ENCODE data around the gene STUB1. TPM values are rescaled to one million over a fixed set of nuclear protein-coding genes. Genes with fewer than 3 reads are reported as not detected.

Gene STUB1
- total and polyA plus RNA-seq, 8 donors = 43.5 to 307 (median 156) TPM

DNA sequence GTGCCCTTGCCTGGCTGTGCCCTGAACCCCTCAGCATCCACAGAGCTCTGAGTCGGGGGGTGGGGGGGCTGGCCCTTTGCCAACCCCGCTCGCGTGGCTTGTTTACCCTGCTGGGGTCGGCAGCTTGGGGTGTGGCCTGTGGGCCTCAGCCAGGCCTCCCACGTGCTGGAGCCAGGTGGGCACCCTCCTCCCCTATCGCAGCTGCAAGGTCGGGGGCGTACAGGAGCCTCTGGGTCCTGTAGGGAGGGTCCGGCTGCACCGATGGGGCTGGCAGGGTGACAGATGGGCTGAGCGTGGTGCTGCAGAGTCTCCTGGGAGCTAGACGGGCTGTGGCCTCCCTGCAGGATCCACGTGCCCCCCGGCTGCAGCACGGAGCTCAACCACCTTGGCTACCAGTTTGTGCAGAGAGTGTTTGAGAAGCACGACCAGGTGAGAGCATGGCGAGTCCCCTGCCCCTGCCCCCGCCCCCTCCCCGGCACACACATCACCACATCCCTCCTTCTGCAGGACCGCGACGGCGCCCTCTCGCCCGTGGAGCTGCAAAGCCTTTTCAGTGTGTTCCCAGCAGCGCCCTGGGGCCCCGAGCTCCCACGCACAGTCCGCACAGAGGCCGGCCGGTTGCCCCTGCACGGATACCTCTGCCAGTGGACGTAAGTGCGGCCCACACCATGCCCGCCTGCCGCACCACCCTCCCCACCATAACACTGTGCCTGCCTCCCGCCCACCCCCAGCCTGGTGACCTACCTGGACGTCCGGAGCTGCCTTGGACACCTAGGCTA lies 8.7 kb upstream of the STUB1 start:
- H3K36me3 ChIP-seq = peaks cover 44 to 53% (median 52%) of the 10 kb centered on the region in 4 donors
- no peak for DNase-seq
- intact Hi-C loops (cut with DNase I; ENCODE audit: low total_unique reads) = no loop called here
- H3K27ac ChIP-seq = no peak overlapping the region
- H3K27me3 ChIP-seq = peaks cover 0 to 17% (median 0%) of the 10 kb centered on the region in 3 donors
- TF ChIP-seq, protein P1, sequence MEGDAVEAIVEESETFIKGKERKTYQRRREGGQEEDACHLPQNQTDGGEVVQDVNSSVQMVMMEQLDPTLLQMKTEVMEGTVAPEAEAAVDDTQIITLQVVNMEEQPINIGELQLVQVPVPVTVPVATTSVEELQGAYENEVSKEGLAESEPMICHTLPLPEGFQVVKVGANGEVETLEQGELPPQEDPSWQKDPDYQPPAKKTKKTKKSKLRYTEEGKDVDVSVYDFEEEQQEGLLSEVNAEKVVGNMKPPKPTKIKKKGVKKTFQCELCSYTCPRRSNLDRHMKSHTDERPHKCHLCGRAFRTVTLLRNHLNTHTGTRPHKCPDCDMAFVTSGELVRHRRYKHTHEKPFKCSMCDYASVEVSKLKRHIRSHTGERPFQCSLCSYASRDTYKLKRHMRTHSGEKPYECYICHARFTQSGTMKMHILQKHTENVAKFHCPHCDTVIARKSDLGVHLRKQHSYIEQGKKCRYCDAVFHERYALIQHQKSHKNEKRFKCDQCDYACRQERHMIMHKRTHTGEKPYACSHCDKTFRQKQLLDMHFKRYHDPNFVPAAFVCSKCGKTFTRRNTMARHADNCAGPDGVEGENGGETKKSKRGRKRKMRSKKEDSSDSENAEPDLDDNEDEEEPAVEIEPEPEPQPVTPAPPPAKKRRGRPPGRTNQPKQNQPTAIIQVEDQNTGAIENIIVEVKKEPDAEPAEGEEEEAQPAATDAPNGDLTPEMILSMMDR (IDR thresholded peaks at IDR 0.05) = no peak
- TF ChIP-seq EP300 (IDR thresholded peaks at IDR 0.05) (no peak), POLR2A (IDR thresholded peaks at IDR 0.05) (no peak), POLR2AphosphoS5 (IDR thresholded peaks at IDR 0.05) (no peak)
- peaks cover 41 to 58% (median 48%) of the 10 kb centered on the region in 4 donors for H3K4me1 ChIP-seq
- no peak overlapping the region for H3K4me3 ChIP-seq
- H3K9me3 ChIP-seq = no peaks in the 10 kb centered on the region
- 81 to 90% (median 85%) methylated on average over 22 to 40 of the region's 40 CpGs for WGBS, 5 donors

DNA sequence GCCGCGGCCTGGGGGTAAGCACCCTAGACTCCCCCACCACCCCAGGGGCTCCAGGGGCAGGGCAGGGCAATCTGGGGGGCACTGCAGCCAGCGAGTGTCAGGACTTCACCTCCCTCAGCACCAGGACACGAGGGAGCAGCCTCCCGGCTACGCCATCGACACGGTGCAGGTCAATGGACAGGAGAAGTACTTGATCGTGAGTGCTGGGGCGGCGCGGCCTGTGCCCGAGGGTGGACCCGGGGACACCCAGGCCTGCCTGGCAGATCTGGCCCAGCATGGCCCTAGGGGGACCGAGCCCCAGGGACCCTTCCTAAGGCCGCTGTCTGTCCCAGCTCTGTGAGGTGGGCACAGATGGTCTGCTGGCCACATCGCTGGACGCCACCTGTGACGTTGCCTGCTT lies 7.8 kb upstream of the STUB1 start:
- H3K4me1 ChIP-seq = peaks cover 39 to 61% (median 52%) of the 10 kb centered on the region in 4 donors
- TF ChIP-seq, protein P1 (IDR thresholded peaks at IDR 0.05) = no peak
- TF ChIP-seq POLR2A (IDR thresholded peaks at IDR 0.05) (no peak), POLR2AphosphoS5 (IDR thresholded peaks at IDR 0.05) (no peak), EP300 (IDR thresholded peaks at IDR 0.05) (no peak)
- H3K36me3 ChIP-seq = peaks cover 44 to 53% (median 52%) of the 10 kb centered on the region in 4 donors
- H3K27me3 ChIP-seq = peaks cover 0 to 18% (median 0%) of the 10 kb centered on the region in 3 donors
- H3K27ac ChIP-seq = no peak overlapping the region
- H3K9me3 ChIP-seq = no peaks in the 10 kb centered on the region
- H3K4me3 ChIP-seq = no peak overlapping the region
- WGBS, 5 donors = 83 to 92% (median 90%) methylated on average over 6 to 19 of the region's 19 CpGs
- no peak for DNase-seq
- intact Hi-C loops (cut with DNase I; ENCODE audit: low total_unique reads) = no loop called here

DNA sequence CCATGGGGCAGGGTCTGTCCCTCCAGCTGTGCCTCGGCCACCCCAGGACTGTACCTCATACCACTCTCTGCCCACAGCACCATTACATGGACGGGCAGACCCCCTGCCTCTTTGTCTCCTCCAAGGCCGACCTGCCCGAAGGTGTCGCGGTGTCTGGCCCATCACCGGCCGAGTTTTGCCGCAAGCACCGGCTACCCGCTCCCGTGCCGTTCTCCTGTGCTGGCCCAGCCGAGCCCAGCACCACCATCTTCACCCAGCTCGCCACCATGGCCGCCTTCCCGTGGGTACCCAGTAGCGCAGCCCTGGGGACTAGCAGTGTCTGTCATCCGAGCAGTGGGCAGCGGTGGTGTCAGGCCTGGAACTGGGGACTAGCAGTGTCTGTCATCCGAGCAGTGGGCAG lies 7.4 kb upstream of the STUB1 start:
- Histone ChIP-seq H3K4me1 (peaks cover 35 to 60% (median 52%) of the 10 kb centered on the region in 4 donors), H3K27me3 (peaks cover 0 to 18% (median 0%) of the 10 kb centered on the region in 3 donors), H3K27ac (no peak overlapping the region), H3K4me3 (no peak overlapping the region), H3K36me3 (peaks cover 44 to 53% (median 52%) of the 10 kb centered on the region in 4 donors), H3K9me3 (no peaks in the 10 kb centered on the region)
- DNase-seq = no peak
- TF ChIP-seq POLR2A (IDR thresholded peaks at IDR 0.05) (no peak), POLR2AphosphoS5 (IDR thresholded peaks at IDR 0.05) (no peak), EP300 (IDR thresholded peaks at IDR 0.05) (no peak)
- TF ChIP-seq, protein P1 (IDR thresholded peaks at IDR 0.05) = no peak
- 92 to 95% (median 94%) methylated on average over 9 to 21 of the region's 21 CpGs for WGBS, 5 donors
- intact Hi-C loops (cut with DNase I; ENCODE audit: low total_unique reads) = no loop called here

DNA sequence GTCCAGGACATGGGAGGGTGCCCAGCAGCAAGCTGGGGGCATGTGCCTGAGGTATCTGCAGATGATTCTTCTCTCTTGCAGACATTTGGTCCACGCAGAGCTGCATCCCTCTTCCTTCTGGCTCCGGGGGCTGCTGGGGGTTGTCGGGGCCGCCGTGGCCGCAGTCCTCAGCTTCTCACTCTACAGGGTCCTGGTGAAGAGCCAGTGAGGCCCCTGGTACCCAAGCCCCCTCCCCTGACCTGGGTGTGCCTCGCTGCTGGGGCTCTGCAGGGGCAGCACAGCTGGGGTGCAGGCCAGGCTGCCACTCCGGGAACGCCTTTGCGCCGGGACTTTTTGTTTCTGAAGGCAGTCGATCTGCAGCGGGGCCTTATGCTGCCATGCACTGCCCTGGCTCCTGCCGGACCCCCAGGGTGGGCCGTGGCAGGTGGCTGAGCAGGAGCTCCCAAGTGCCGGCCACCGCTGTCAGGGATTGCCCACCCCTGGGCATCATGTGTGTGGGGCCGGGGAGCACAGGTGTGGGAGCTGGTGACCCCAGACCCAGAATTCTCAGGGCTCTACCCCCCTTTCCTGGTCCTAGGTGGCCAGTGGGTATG lies 6.7 kb upstream of the STUB1 start:
- peaks cover 0 to 18% (median 0%) of the 10 kb centered on the region in 3 donors for H3K27me3 ChIP-seq
- TF ChIP-seq POLR2A (IDR thresholded peaks at IDR 0.05) (no peak), POLR2AphosphoS5 (IDR thresholded peaks at IDR 0.05) (no peak), EP300 (IDR thresholded peaks at IDR 0.05) (no peak)
- TF ChIP-seq, protein P1 (IDR thresholded peaks at IDR 0.05) = no peak
- peaks cover 32 to 57% (median 49%) of the 10 kb centered on the region in 4 donors for H3K4me1 ChIP-seq
- DNase-seq = no peak
- intact Hi-C loops (cut with DNase I; ENCODE audit: low total_unique reads) = no loop called here
- H3K36me3 ChIP-seq = peaks cover 44 to 53% (median 52%) of the 10 kb centered on the region in 4 donors
- no peak overlapping the region for H3K27ac ChIP-seq
- H3K9me3 ChIP-seq = no peaks in the 10 kb centered on the region
- no peak overlapping the region for H3K4me3 ChIP-seq
- WGBS, 5 donors = 87 to 94% (median 89%) methylated on average over 8 to 18 of the region's 18 CpGs

Measured in stomach (tissue), 9 donors.